GM12878 (cell line): ENCODE data around the gene SNX19. TPM values are rescaled to one million over a fixed set of nuclear protein-coding genes. Genes with fewer than 3 reads are reported as not detected.
A peak's percentile ranks its signal among the peaks of the same experiment; 100 is the strongest.
"Not testable (repeated sequence)": the region's sequence is repeated elsewhere in the genome, so short reads cannot be mapped to it uniquely, and the experiment has no call there.

Experiments used
- ATAC-seq: fragments of 200-7000 bp; cut with Tn5 transposase; 3 replicates; pipeline ENCODE4 v1.9.1; 2020; ENCODE audit warnings: mild to moderate bottlenecking, moderate library complexity
- BruUV-seq: library from RNA; stranded (reverse); fragments of 400-500 nt; replicated peaks from 2 replicates; lab custom pipeline; 2021; lab: Mats Ljungman, UMichigan
- CTCF ChIA-PET: fragments of 300-600 bp; sonication (Branson Sonifier 250); formaldehyde crosslinking; extraction: SDS; loops from one replicate; lab custom pipeline; 2021; ENCODE audit warnings: inconsistent platforms; lab: Yijun Ruan, JAX
- POLR2A ChIA-PET: fragments of 350-600 bp; formaldehyde crosslinking; extraction: SDS; loops from one replicate; lab custom pipeline; 2021; ENCODE audit warnings: inconsistent platforms; lab: Charles Lee
- RAD21 ChIA-PET: fragments of 300-600 bp; sonication (Branson Sonifier 250); formaldehyde crosslinking; loops from one replicate; lab custom pipeline; 2023; ENCODE audit warnings: antibody characterized with exemption; ENCODE audit not compliant: unreplicated experiment; lab: Charles Lee
- SMC1A ChIA-PET: fragments of 300-600 bp; sonication (Branson Sonifier 250); formaldehyde crosslinking; loops from one replicate; lab custom pipeline; 2023; ENCODE audit not compliant: unreplicated experiment, uncharacterized antibody; lab: Charles Lee
- DNase-seq: peaks from one replicate; pipeline ENCODE4 v3.0.0-alpha.2; 2011; ENCODE audit warnings: low read depth, low spot score
- FAIRE-seq: peaks from 3 replicates; lab custom pipeline; 2011; peaks lifted over from hg19 to GRCh38; lab: Jason Lieb, UNC
- H2AFZ ChIP-seq: 2 replicates; pipeline ENCODE4 v1.6.0; 2011; ENCODE audit warnings: low read depth, low read length, control low read depth; ENCODE audit not compliant: control insufficient read depth
- H3K27ac ChIP-seq: 2 replicates; pipeline ENCODE4 v1.5.1; 2011; ENCODE audit warnings: control low read depth; ENCODE audit not compliant: control insufficient read depth, insufficient read depth
- H3K27me3 ChIP-seq, 2 experiments: replicated peaks in 1 of 2; 2 replicates each; pipeline versions ENCODE4 v1.6.0 to v1.6.1; 2011; ENCODE audit warnings: low read length in 1 of 2; ENCODE audit not compliant: control insufficient read depth in 2 of 2, insufficient read depth in 2 of 2
- H3K36me3 ChIP-seq, 2 experiments: 2 replicates each; pipeline ENCODE4 v1.5.1; 2011; ENCODE audit warnings: low read length in 1 of 2; ENCODE audit not compliant: control insufficient read depth in 2 of 2, insufficient read depth in 2 of 2
- H3K4me1 ChIP-seq: 2 replicates; pipeline ENCODE4 v1.6.1; 2011; ENCODE audit warnings: mild to moderate bottlenecking, low read length, moderate library complexity, mixed read lengths; ENCODE audit not compliant: control insufficient read depth, insufficient read depth
- H3K4me2 ChIP-seq: 2 replicates; pipeline ENCODE4 v1.6.0; 2011; ENCODE audit warnings: control low read depth; ENCODE audit not compliant: control insufficient read depth, insufficient read depth
- H3K4me3 ChIP-seq: fragments of 200-600 bp; sonication (generic); 2 replicates; pipeline ENCODE4 v1.5.1; 2016
- H3K79me2 ChIP-seq: 2 replicates; pipeline ENCODE4 v1.6.0; 2011; ENCODE audit warnings: low read length; ENCODE audit not compliant: control insufficient read depth, insufficient read depth
- H3K9ac ChIP-seq: 2 replicates; pipeline ENCODE4 v1.8.0; 2011; ENCODE audit warnings: low read length, control low read depth, mixed read lengths; ENCODE audit not compliant: control insufficient read depth, insufficient read depth
- H3K9me3 ChIP-seq: replicated peaks from 3 replicates; pipeline ENCODE4 v1.5.1; 2011; ENCODE audit warnings: mild to moderate bottlenecking, low read length; ENCODE audit not compliant: control insufficient read depth, insufficient read depth
- H4K20me1 ChIP-seq: 2 replicates; pipeline ENCODE4 v1.6.0; 2011; ENCODE audit not compliant: control insufficient read depth, insufficient read depth
- NR2C1 ChIP-seq: fragments of 450-650 bp; IDR thresholded peaks from 2 replicates; pipeline ENCODE4 v1.6.1; 2017; ENCODE audit warnings: antibody characterized with exemption, mild to moderate bottlenecking, moderate library complexity
- WGBS: methylation state at CpG from one replicate; pipeline ENCODE4 v1.1.6; 2016; ENCODE audit warnings: low lambda C conversion rate; ENCODE audit not compliant: insufficient replicate concordance, insufficient coverage; ENCODE audit errors: missing lambda C conversion rate; 5-methylcytosine and 5-hydroxymethylcytosine counted together
- in situ Hi-C: fragments of 300-500 bp; cut with MboI; formaldehyde crosslinking; loops from 9 replicates; pipeline ENCODE4 v1.14.3; 2018; ENCODE audit warnings: mixed read lengths
- intact Hi-C: fragments of 100-400 bp; cut with micrococcal nuclease; formaldehyde crosslinking; loops from one replicate; pipeline ENCODE4 v1.14.2; 2022; ENCODE audit not compliant: unreplicated experiment
- polyA plus RNA-seq, 11 experiments: library from polyadenylated mRNA; depleted of rRNA in 4 of 11; unstranded in 6 of 11; stranded (reverse) in 5 of 11; fragments of >200 nt; fragmentation: Nextera tagmentation in 4 of 11; fragmentation: Illumina TruSeq in 1 of 11; extraction: Ambion mirVana in 4 of 11; extraction: Trizol in 1 of 11; gene quantifications; 1 replicate in 1 of 11; 2 replicates in 10 of 11; pipeline versions ENCODE4 v1.2.1 to v1.2.3, GENCODE V29; 2011 to 2016; ENCODE audit warnings: inconsistent platforms in 2 of 11, missing spikeins in 2 of 11, low read depth in 1 of 11
- total RNA-seq, 4 experiments: library from RNA; depleted of rRNA in 3 of 4; stranded (reverse); fragments of >200 nt in 3 of 4; fragmentation: Illumina TruSeq in 1 of 4; extraction: Trizol in 1 of 4; gene quantifications; 2 replicates each; pipeline versions ENCODE4 v1.2.1 to v1.2.3, GENCODE V29; 2013 to 2021

SNX19 gene
- total and polyA plus RNA-seq, 10 of the 15 experiments (the other 5 are each of a cell fraction or from before 2014, with no cell fraction given): 3.0 to 46.9 (median 30.4) TPM

DNA sequence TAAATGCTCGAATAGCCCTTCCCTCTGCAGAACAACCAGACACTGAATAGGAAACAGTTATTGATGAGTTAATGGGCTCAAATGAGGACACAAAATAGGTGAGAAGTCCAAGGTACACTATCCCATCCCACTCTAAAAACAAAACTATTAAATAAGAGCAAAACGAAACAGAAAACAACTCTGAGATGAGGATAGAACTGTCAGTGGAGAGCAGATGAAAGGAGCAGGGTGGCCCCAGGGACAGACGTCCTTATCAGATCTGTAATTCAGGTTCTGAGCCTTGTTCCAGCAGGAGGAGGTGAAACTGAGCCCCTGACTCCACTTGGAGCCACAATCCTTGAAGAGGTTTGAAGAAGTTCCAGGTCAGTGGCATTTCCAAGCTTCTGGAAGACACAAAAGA, 8.5 kb upstream of the SNX19 start:
- Histone ChIP-seq H3K27ac (no peak overlapping the region), H3K9ac (no peak overlapping the region), H3K36me3 (no peaks in the 10 kb centered on the region), H3K4me2 (no peak overlapping the region), H3K4me1 (no peaks in the 10 kb centered on the region), H4K20me1 (no peaks in the 10 kb centered on the region)
- in situ Hi-C loops: loop anchor here (10.0 kb wide), 1 partner anchor 750 kb away; no protein-coding TSS in a partner anchor
- FAIRE-seq (no peak), DNase-seq (no peak)
- BruUV-seq: no TSS peak
- RAD21 ChIA-PET: no interaction called here
- no peak for TF ChIP-seq NR2C1
- TF ChIP-seq, all 136 proteins: peak for 0
- Histone ChIP-seq H3K27me3 (no peaks in the 10 kb centered on the region), H3K9me3 (no peaks in the 10 kb centered on the region), H3K79me2 (no peaks in the 10 kb centered on the region), H2AFZ (no peak overlapping the region; the same call in 1 of the 2 replicates), H3K4me3 (no peak overlapping the region)
- SMC1A ChIA-PET: no interaction called here
- 0% methylated on average over 3 of the region's 3 CpGs for WGBS
- CTCF ChIA-PET: interaction anchor here (0.9 to 1.0 kb wide), 2 partner anchors 9 to 750 kb away, joined by 3 to 4 read pairs; no protein-coding TSS in a partner anchor
- POLR2A ChIA-PET: no interaction called here
- intact Hi-C loops: loop anchor here (5.0 kb wide), 1 partner anchor 53 kb away; no protein-coding TSS in a partner anchor
- peak; percentile 39 for ATAC-seq

DNA sequence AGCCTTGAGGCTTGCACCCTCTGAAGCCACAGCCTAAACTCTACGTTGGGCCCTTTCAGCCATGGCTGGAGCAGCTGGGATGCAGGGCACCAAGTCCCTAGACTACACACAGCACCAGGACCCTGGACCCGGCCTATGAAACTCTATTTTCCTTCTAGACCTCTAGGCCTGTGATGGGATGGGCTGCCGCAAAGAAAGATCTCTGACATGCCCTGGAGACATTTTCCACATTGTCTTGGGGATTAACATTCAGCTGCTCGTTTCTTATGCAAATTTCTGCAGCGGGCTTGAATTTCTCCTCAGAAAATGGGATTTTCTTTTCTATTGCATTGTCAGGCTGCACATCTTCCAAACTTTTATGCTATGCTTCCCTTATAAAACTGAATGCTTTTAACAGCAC, 4.3 kb upstream of the SNX19 start:
- BruUV-seq, H4K20me1 ChIP-seq, DNase-seq, RAD21 ChIA-PET, H3K4me1 ChIP-seq, H3K27me3 ChIP-seq, H3K9me3 ChIP-seq, H2AFZ ChIP-seq, H3K4me3 ChIP-seq, H3K79me2 ChIP-seq, POLR2A ChIA-PET, H3K4me2 ChIP-seq, H3K9ac ChIP-seq, CTCF ChIA-PET, FAIRE-seq, H3K27ac ChIP-seq, H3K36me3 ChIP-seq, ATAC-seq: not testable (repeated sequence)
- in situ Hi-C loops: loop anchor here (10.0 kb wide), 1 partner anchor 754 kb away; no protein-coding TSS in a partner anchor
- 18% methylated on average over 5 of the region's 5 CpGs for WGBS
- SMC1A ChIA-PET: interaction anchor here (0.9 kb wide), 1 partner anchor 14 kb away, joined by 3 read pairs; no protein-coding TSS in a partner anchor
- intact Hi-C loops: loop anchor here (5.0 kb wide), 1 partner anchor 57 kb away; no protein-coding TSS in a partner anchor
